HG03135 (cell line): ENCODE results near the gene THOC7.

Experiments used
- ATAC-seq: cut with Tn5 transposase; IDR thresholded peaks from one replicate; pipeline ENCODE4 v1.9.1; 2021; ENCODE audit warnings: mild to moderate bottlenecking, moderate library complexity; ENCODE audit not compliant: unreplicated experiment

Gene THOC7

DNA sequence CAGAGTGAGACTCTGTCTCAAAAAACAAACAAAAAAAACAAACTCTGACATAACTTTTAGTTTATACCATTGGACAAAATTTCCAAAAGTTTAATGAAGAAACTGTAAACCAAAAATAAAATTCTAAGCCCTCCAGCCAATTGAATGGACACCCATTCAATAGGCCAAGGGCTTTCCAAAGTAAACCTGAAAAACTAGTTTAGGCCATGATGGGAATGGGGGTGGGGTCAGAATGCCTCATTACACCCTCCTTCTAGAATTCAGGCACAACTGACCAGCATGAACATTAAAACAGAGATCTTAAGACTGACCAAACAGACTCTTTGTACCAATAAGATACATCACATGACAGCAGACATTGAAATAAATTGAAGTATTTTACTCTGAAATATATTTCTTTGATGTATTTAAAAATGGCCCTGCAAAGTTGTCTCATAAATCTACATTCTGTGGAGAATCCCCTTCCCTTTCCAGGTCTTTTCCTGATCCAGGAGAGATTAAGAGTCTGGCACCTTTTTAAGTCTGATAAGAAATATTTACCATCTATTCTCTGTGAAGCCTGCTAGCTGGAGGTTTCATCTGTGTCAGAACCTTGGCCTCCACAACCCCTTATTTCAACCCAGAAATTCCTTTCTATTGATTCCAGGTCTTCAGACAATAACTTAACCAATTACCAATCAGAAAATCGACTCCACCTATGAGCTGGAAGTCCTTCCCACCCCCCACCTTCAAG is 15.7 kb downstream of the THOC7 start:
- no peak for ATAC-seq

DNA sequence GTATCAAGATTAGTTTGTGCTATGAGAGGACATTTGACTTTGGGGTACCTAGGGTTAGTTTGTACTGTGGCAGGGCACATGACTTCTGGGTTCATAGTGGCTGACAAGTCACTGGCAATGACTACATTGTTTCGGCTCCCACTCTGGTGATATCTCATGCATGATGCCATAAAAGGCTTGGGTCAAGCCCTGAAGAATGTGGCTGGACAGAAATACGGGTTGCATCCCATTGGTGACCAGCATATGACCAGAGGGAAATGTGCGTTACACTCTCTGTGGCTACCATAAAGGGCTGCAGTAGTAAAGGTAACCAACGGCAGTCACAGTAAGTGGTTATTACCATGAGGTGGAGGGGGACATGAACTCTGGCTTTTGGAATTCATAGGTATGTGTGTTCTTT is 18.4 kb downstream of the THOC7 start:
- no peak for ATAC-seq

DNA sequence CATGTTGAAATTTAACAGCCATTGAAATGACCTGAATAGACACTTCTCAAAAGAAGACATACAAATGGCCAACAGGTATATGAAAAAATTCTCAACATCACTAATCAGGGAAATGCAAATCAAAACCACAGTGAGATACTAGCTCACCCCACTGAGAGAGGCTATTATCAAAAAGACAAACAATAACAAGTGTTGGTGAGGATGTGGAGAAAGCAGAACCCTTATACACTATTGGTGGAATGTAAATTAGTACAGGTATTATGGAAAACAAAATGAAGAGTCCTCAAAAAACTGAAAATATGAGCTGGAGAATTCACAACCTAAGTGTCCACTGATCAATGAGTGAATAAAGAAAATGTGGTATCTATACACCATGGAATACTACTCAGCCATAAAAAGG is 21.5 kb downstream of the THOC7 start:
- ATAC-seq: no peak

DNA sequence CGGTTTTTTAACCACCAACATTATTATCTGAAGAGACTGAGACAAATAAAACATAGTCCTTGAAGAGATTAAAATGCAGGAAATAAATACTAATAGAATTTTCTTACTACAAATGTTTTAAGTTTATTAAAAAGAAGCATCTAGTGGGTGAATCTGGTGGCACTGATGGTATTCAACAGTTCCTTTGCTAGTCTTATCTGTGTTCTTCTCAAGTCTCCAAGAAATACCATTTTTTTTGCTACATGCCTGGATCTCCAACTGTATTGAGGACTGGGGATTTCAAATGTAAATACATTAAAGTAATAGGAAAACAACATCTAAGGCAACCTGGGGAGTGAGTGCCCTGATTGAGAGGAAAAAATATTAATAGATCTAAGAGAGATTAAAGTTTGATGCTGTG is 21.9 kb downstream of the THOC7 start:
- no peak for ATAC-seq

DNA sequence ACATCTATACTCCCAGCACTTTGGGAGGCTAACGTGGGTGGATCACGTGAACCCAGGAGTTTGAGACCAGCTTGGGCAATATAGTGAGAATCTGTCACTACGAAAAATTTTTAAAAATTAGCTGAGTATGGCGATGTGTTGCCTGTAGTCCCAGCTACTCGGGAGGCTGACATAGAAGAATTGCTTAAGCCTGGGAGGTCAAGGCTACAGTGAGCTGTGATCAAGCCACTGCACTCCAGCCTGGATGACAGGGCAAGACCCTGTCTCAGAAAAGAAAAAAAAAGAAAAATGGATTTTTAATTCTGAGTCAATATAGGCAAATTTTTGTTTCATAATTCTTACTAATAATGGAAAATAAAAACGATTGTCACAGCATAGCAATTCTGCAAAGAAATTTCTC is 31.2 kb downstream of the THOC7 start:
- no peak for ATAC-seq

DNA sequence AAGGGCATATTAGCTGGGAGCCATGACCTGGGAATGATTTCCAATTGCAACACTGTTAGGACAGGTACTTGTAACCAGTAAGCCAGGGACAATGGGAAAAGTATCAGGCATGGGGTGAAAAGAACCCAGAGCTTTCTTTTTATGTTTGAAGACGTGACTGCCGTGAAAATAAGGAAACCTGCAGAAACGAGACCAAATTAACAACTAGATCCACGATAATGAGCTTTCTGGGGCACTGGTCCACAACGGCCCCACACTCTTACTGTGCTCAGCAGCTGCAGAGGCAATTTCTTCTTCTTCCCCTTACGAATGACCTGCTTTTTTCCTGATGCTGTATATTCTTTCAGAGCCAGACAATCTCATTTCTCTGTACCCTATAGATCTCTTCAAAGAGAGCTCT is 33.1 kb downstream of the THOC7 start:
- ATAC-seq: no peak

DNA sequence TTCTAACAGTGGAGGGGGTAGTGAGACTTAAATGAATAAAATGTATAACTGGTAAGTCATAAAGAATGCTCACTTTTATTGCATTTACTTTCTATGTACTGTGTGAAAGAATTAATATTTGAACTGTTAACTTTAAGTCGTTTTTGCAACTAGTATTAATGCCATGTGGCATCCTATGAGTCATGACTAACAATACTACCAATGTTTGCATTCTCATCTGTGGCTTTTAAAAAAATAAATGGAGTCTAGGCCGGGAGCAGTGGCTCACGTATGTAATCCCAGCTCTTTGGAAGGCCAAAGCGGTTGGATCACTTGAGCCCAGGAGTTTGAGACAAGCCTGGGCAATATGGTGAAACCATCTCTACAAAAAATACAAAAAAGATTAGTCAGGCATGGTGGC is 39.3 kb downstream of the THOC7 start:
- no peak for ATAC-seq

DNA sequence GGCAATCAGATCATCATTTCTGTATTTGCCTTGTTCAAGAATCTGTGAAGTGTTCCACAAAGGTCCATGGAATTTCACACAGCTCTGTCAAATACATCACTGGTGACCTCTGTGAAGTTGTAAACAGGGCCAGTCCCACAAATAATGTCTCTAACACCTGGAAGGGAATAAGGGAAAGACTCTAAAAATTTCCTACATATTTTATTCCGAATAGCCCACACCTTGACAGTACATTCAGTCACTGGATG is 44.5 kb downstream of the THOC7 start, which contains the start of gene C3orf49:
TSS of gene C3orf49 (plus strand) at position 149 of the 248 bp plus-strand sequence. CDS start 173 bp downstream, outside the sequence.
- no peak for ATAC-seq

DNA sequence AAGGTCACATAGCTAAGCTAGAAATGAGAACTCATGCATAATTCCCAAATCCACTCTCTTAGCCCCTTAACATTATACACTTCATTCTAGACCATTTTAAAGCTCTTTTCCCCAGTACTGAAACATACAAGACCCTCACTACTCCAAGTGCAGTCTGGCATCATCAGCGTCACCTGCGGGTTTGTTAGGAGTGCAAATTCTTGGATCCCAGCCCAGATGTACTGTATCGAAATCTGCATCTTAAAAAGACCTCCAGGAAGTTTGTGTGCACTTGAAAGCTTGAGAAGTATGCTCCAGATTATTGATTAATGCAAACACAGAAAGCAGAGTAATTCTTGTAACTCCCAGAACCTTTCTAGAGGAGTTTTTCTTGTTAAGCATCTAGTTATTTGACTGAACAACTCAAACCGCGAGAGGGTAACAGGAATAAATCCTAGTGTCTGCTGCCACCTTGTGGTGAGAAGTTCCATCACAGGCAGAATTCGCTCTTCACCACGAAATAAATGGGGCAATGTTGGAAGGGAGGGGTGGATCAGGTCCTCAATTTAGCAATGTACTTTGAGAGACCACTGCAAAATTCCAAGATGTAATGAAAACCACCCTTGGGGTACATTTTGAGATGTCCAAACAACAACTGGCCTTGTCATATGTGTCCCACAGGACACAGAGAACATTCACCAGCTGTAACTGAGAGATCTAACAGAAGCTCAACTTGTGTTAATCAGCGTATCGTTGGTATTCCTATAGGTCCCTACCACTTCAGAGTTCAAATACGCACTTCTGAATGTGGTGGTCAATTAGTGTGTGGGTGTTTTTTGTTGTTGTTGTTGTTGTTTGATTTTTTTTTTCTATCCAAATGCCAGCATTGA is 45.1 kb downstream of the THOC7 start:
- peak; percentile 70 for ATAC-seq

DNA sequence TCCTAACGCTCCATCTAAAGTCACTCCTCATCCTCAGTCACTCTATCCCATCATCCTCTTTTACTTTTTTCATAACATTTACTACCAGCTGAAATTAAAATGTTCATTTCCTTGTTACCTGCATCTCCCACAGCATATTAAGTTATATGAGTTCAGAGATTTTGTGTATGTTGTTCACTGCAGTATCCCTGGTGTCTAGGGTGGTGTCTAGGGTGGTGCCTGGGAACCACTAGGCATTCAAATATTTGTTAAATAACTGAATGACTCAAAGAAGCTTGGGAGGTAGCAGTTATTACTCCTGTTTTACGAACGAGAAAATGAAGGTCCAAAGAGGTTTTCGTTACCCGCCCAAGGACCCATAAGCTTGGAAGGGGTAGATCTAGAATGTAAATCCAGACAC is 46.4 kb downstream of the THOC7 start:
- ATAC-seq: no peak

DNA sequence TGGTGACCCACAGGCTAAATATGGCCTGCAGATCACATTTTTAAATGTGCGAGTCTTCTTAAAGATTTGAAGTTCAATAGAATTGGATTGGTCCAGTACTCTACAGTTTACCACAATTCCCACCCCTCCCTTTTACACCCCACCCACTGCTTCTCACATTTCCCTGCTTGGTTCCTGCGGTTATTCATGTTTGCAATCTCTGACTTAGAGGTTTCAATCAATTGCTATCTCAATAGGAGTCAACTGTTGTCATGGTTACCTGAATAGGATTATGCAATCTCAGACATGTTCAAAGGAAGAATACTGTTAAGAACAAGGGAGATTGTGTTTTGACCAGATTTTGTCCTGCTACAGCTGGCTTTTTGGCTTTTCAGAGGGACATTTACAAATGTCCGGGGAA is 49.4 kb downstream of the THOC7 start:
- no peak for ATAC-seq

DNA sequence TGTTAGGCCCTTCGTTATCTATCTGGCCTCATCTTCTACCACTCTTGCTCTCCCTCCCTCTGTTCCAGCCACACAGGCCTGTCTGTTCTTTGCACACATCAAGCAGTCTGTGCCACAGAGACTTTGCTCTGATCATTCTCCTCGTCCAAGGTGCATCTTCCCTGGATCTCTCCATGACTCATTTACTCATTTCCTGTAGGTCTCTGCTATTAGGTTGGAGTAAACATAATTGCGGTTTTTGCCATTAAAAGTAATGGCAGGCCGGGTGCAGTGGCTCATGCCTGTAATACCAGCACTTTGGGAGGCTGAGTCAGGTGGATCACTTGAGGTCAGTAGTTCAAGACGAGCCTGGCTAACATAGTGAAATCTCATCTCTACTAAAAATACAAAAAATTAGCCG is 54.0 kb downstream of the THOC7 start:
- ATAC-seq: no peak

DNA sequence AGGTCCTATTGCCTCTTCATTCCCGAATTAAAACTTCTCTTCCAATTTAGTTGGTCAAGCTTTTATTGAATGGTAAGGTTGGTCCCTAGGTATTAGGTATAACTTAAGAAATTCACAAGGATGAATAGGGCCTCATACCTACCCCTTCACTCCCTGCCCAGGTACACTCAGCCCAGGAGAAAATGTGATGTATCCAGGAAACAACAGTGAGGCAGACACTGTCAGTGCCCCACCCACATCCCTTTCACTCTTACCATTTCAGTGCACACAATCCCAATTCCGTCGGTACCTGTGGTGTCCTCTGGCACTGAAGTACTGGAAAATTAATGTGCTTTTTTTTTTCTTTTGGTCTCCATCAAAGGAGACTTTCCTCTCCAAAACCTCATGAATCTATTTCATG is 55.0 kb downstream of the THOC7 start:
- no peak for ATAC-seq

DNA sequence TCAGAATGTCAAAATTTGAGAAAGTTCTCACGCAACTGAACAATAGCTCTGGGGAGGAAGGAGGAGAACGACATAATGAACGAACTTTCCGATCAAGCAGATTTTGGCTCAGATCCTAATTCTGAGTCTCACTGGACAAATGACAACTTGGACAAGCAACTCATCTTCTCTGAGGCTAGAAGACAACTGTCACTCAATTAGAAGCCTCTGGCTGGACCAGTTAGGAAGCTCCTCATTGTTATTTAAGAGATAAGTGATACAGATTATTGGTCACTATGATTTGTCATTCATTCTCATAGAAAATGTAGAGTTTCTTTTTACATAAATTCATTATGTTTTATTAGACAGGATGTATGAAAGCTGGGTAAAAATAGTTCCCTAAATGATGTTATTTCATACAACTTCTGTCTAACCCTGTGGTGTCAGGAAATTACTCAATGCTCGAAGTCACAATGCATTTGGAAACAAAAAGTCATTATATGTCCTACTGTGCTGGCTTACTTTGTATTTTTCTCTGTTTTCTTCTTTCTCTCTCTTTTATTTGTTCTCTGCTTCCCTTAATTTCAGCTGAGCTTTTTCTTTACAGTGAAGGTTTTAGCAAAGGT is 55.5 kb downstream of the THOC7 start:
- no peak for ATAC-seq

DNA sequence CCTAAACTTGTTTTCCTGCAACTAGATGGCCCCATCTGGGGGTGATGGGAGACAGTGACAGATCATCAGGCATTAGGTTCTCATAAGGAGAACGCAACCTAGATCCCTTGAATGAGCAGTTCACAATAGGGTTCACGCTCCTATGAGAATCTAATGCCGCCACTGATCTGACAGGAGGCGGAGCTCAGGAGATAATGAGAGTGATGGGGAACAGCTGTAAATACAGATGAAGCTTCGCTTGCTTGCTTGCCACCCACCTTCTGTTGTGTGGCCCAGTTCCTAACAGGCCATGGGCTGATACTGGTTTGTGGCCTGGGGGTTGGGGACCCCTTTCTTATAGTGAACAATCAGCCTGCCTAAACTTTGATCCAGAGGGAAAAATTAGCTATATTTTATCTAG is 59.7 kb downstream of the THOC7 start:
- ATAC-seq: no peak

DNA sequence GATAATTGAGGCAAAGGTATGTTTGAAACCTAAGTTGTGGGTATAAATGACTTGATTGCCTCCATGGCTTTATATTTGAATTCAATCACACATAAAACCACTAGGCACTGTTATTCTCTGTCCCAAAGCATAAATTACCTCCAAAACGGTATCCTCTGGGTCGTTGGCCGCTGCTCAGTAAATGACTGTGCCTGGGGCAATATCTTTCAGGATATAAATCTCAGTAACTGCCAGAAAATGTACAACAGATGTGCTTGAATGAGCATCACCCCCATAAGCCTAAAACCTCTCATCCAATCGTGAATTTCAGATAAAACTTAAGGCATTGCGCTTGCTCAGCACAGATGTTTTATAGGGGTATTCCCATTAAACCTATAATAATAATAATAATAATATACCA is 63.5 kb downstream of the THOC7 start:
- ATAC-seq: no peak

DNA sequence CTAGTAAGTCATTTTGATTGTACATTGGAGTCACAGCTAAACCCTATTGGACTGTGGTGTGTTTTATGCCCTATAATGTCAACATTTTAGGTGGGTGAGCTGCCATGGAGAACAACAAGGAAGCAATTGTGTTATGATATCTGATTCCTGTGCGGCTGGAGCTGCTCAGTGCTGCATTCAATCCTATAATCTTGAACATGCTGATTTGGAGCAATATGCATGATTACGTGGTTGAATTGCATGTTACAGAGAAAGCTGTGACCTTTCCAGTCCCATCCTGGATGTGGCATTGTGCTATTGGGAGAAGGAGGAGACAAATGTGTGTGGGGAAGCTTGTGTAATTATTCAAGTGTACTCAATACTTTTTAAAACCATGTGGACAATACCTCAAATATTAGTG is 64.7 kb downstream of the THOC7 start:
- ATAC-seq: no peak

DNA sequence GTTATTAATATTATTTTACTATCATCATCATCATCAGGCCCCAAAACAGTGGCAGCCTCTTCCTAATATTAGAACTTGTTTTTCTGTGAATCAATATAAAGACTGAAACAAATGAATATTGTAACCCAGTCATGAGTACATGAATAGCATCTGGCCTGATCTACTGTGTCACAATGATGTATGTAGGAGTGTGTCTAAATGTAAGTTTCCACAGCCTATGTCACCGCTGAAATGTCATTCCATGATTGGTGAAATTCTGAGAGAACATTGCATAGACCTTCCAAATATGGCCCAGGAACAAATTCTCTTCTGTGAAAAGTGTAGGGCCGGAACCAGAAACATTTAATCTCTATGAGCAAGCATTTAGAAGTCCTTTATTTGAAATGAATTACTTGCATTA is 65.1 kb downstream of the THOC7 start:
- ATAC-seq: no peak

DNA sequence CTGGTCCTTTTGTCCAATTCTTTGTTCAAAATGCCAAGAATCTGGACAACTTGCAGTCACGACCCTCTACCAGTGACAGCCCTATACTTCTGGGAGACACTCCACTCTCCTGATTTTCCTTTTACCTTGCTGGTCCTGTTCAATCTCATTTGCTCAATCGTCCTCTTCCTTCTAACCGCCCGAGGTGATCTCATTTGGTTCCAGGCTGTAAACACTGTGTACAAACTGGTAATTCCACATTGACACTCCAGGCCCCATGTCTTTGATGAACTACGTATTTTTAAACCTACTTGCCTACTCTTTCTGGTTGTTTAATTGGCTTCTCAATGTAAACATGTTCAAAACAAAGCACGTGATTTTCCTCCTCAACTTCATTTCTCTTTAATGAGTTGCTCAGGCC is 68.2 kb downstream of the THOC7 start:
- ATAC-seq: no peak

DNA sequence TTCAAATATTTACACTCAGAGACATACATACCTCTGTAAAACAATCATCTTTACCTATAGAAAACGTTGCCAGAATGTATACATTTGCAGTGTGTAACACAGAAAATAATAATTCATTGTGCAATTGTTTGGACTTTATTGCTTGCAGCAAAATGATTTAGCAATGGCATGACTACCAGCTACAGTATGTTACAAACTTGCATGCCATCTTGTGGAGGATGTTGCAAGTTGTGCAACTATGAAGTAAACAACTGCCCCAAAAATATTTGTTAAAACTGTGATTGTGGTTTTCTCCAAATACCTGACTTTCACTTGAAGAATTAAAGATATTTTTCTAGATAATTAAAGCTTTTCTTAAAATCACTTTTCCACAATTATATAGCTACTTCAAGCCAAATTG is 71.6 kb downstream of the THOC7 start:
- no peak for ATAC-seq
